Transverse colon (tissue), 4 donors: ENCODE data around the gene HTD2. TPM values are rescaled to one million over a fixed set of nuclear protein-coding genes. Genes with fewer than 3 reads are reported as not detected.
A peak's percentile ranks its signal among the peaks of the same experiment; 100 is the strongest.

Experiments used
- DNase-seq: peaks from one replicate; pipeline ENCODE4 v3.0.0-alpha.2; 2019
- H3K27ac ChIP-seq, 4 donors: fragments of 200-600 bp; sonication (generic); 2 replicates each; pipeline ENCODE4 v1.5.1; 2016 to 2018; ENCODE audit warnings: inconsistent platforms in 4 of 4
- H3K27me3 ChIP-seq: fragments of 200-600 bp; sonication (generic); 2 replicates; pipeline ENCODE4 v1.5.1; 2017; ENCODE audit warnings: inconsistent platforms
- H3K36me3 ChIP-seq, 4 donors: fragments of 200-600 bp; sonication (generic); 2 replicates each; pipeline ENCODE4 v1.5.1; 2017 to 2019; ENCODE audit warnings: inconsistent platforms in 4 of 4
- H3K4me1 ChIP-seq, 4 donors: fragments of 200-600 bp; sonication (generic); 2 replicates each; pipeline ENCODE4 v1.5.1; 2017 to 2020; ENCODE audit warnings: inconsistent platforms in 4 of 4
- H3K4me3 ChIP-seq, 4 donors: fragments of 200-600 bp; sonication (generic); 1 replicate in 1 of 4; 2 replicates in 3 of 4; pipeline versions ENCODE4 v1.5.1 to v1.6.1; 2017 to 2019; ENCODE audit warnings: inconsistent platforms in 4 of 4
- H3K9me3 ChIP-seq, 2 donors: fragments of 200-600 bp; sonication (generic); 2 replicates each; pipeline ENCODE4 v1.5.1; 2017 to 2019; ENCODE audit warnings: inconsistent platforms in 2 of 2
- CTCF ChIP-seq, 5 experiments: fragments of 200-600 bp in 3 of 5; fragments of 450-650 bp in 2 of 5; sonication (generic) in 3 of 5; IDR thresholded peaks; 1 replicate in 2 of 5; 2 replicates in 3 of 5; pipeline ENCODE4 v1.5.1; 2016 to 2017; ENCODE audit warnings: antibody characterized with exemption in 5 of 5, inconsistent platforms in 3 of 5, mild to moderate bottlenecking in 2 of 5, moderate library complexity in 1 of 5
- EP300 ChIP-seq: sonication (generic); formaldehyde crosslinking; IDR thresholded peaks from one replicate; pipeline ENCODE4 v1.6.1; 2017; ENCODE audit warnings: antibody characterized with exemption, low read depth
- POLR2A ChIP-seq: fragments of 450-650 bp; IDR thresholded peaks from one replicate; pipeline ENCODE4 v1.6.1; 2016; ENCODE audit warnings: antibody characterized with exemption, mild to moderate bottlenecking, moderate library complexity
- POLR2AphosphoS5 ChIP-seq, 3 donors: sonication (generic); formaldehyde crosslinking; IDR thresholded peaks; one replicate each; pipeline ENCODE4 v1.6.1; 2016; ENCODE audit warnings: antibody characterized with exemption in 3 of 3
- WGBS, 2 donors: methylation state at CpG; one replicate each; pipeline ENCODE4 v1.1.5; 2018; ENCODE audit warnings: low coverage in 1 of 2; 5-methylcytosine and 5-hydroxymethylcytosine counted together
- in situ Hi-C, 4 donors: fragments of 200-750 bp; cut with MboI; loops; one replicate each; pipeline versions ENCODE4 v1.15.0 to v1.15.1; 2017; ENCODE audit warnings: low sequenced_read_pairs in 3 of 4, low pct_ligation_motif_present in 1 of 4, low pct_unique_long_range_greater_than_20kb in 1 of 4
- intact Hi-C: fragments of 100-400 bp; cut with DNase I; formaldehyde crosslinking; loops from one replicate; pipeline ENCODE4 v1.15.1; 2023; ENCODE audit warnings: low total_unique reads
- total RNA-seq, 4 donors: library from RNA; depleted of rRNA; stranded (reverse); fragments of >200 nt; gene quantifications; one replicate each; pipeline ENCODE4 v1.1.0, GENCODE V29; 2016

Gene HTD2
- total RNA-seq, 4 donors from 2014 or later = 11.1 to 16.9 (median 16.7) TPM; not detected in 1

- TF ChIP-seq EP300 = no peak
- TF ChIP-seq POLR2AphosphoS5 (IDR thresholded peaks at IDR 0.05) = no peak
- no peak for TF ChIP-seq CTCF (IDR thresholded peaks at IDR 0.05)
- TF ChIP-seq POLR2A = no peak
- no peak overlapping the region for H3K27ac ChIP-seq
- H3K4me3 ChIP-seq = no peak overlapping the region
- H3K9me3 ChIP-seq = no peaks in the 10 kb centered on the region
- H3K27me3 ChIP-seq = no peaks in the 10 kb centered on the region
- in situ Hi-C loops (no loop called here), intact Hi-C loops (no loop called here)
- no peaks in the 10 kb centered on the region for H3K36me3 ChIP-seq
- 78% methylated on average over 3 of the region's 3 CpGs; no CpG with 5 or more reads in 1 of the 2 donors for WGBS, 2 donors
- peaks cover 7 to 25% (median 18%) of the 10 kb centered on the region in 4 donors for H3K4me1 ChIP-seq
- no peak for DNase-seq
These were observed 45.6 kb downstream of the HTD2 start for GRCh38 chr3:58351920-58352319.

- H3K4me1 ChIP-seq = peaks cover 9 to 31% (median 18%) of the 10 kb centered on the region in 4 donors
- intact Hi-C loops (no loop called here), in situ Hi-C loops (no loop called here)
- no peaks in the 10 kb centered on the region for H3K36me3 ChIP-seq
- H3K4me3 ChIP-seq = no peak overlapping the region
- DNase-seq = no peak
- H3K9me3 ChIP-seq = no peaks in the 10 kb centered on the region
- no peak for TF ChIP-seq POLR2AphosphoS5 (IDR thresholded peaks at IDR 0.05)
- no peak for TF ChIP-seq CTCF (IDR thresholded peaks at IDR 0.05)
- TF ChIP-seq POLR2A = no peak
- TF ChIP-seq EP300 = no peak
- WGBS, 2 donors = 73 to 94% methylated on average over 3 to 6 of the region's 6 CpGs
- H3K27ac ChIP-seq = no peak overlapping the region
- no peaks in the 10 kb centered on the region for H3K27me3 ChIP-seq
These were observed 46.3 kb downstream of the HTD2 start for GRCh38 chr3:58352626-58353025.

- Histone ChIP-seq H3K4me1 (peaks cover 12 to 33% (median 18%) of the 10 kb centered on the region in 4 donors), H3K27me3 (no peaks in the 10 kb centered on the region), H3K9me3 (no peaks in the 10 kb centered on the region), H3K36me3 (no peaks in the 10 kb centered on the region), H3K4me3 (no peak overlapping the region), H3K27ac (peak overlapping the region in 2 of 4 donors; percentile 3 to 48)
- 71 to 78% methylated on average over 4 to 8 of the region's 8 CpGs for WGBS, 2 donors
- no peak for DNase-seq
- TF ChIP-seq CTCF (IDR thresholded peaks at IDR 0.05) = no peak
- no peak for TF ChIP-seq POLR2AphosphoS5 (IDR thresholded peaks at IDR 0.05)
- TF ChIP-seq POLR2A = no peak
- no peak for TF ChIP-seq EP300
- in situ Hi-C loops = no loop called here
- intact Hi-C loops = no loop called here
These were observed 47.6 kb downstream of the HTD2 start for GRCh38 chr3:58353722-58354553.

GRCh38 chr3:58355179-58355578 is 48.9 kb downstream of the HTD2 start:
- no peak overlapping the region for H3K4me3 ChIP-seq
- in situ Hi-C loops = no loop called here
- intact Hi-C loops = no loop called here
- no peaks in the 10 kb centered on the region for H3K27me3 ChIP-seq
- H3K4me1 ChIP-seq = peaks cover 3 to 31% (median 19%) of the 10 kb centered on the region in 4 donors
- DNase-seq = no peak
- H3K27ac ChIP-seq = peak overlapping the region in 1 of 4 donors; percentile 70
- H3K36me3 ChIP-seq = no peaks in the 10 kb centered on the region
- no peaks in the 10 kb centered on the region for H3K9me3 ChIP-seq
- TF ChIP-seq POLR2A = no peak
- no peak for TF ChIP-seq CTCF (IDR thresholded peaks at IDR 0.05)
- TF ChIP-seq EP300 = no peak
- TF ChIP-seq POLR2AphosphoS5 (IDR thresholded peaks at IDR 0.05) = no peak
- WGBS, 2 donors = 82 to 88% methylated on average over 7 to 8 of the region's 8 CpGs
